HK-2 (cell line): Measurements from ENCODE around the gene AKAP13.
"Not testable (repeated sequence)": the region's sequence is repeated elsewhere in the genome, so short reads cannot be mapped to it uniquely, and the experiment has no call there.

Experiments used
- DNase-seq: peaks from one replicate; pipeline ENCODE4 v3.0.0-alpha.2; 2018; ENCODE audit not compliant: unreplicated experiment

Gene AKAP13

DNA sequence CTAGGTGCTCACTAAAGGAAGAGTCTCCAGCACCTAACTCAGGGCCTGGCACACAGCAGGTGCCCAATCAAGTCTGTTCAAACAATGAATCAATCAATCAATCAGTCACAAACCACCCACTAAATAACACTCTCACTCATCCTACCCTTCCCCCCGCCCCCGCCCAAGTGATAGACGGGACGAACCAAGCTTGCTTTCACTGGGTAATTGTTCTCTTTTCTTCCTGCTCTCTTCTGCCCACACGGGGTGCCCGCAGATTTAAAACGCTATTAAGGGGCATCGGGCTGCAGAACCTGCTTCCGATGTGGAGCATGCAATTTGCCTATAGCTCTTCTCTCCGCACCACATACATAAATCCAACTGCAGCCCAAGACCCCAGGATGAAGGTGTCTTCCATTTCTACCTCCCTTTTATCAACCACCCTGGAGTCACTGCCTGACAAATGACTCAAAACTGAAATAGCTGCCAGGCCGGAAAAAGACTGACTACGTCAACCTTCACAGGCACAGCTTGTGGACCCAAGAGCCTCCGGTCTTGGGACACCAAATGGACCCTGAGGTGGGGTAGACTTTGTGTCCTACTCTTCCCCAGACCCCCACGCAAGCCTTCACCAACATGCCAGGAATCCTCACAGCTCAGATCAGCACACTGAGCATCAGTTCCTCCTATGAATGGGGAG is 412.6 kb downstream of the AKAP13 start:
- DNase-seq, result no peak

DNA sequence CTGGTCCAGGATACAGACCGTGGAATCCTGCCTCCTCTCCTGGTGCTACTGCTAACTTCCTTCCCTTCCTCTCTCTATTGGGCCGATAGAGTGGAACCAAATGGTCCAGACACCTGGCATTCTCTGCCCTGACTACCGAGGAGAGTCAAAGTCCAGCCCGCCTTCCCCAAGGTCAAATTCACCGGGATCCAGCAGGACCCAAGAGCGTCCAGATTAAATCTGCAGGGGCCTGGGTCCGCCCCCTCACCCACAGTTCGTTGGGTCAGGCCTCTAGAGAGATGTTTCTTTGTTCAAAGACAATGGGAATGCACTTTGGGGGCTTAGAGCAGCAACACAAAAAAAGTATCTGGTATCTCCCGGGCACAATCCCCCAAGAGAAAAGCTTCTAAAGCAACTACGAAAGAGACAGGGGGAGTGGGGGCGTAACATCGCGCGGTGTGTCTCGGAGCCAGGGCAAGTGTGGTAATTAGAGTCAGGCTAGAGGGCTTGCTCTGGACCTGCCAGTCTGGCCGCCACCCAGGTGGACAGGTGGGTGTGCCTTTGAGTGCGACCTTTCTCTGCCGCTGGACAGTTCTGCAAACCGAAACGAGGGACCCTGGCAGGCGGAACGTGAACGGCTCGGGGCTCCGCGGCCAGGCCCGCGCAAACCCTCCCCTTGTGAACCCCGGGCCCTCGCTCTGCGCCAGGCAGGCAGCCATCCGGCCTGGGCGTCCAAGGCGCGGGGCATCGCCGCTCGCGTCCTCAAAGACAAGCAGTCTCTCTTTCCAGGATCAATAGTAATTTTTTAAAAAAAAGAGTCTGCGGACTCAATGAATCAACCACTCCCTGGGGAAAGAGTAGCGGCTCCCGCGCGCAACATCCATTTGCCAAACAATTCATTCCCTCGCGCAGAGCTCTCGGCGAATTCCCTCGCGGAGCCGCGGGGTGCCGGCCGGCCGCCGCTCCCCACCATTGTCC is 413.5 kb downstream of the AKAP13 start:
- peak; percentile 33 for DNase-seq

DNA sequence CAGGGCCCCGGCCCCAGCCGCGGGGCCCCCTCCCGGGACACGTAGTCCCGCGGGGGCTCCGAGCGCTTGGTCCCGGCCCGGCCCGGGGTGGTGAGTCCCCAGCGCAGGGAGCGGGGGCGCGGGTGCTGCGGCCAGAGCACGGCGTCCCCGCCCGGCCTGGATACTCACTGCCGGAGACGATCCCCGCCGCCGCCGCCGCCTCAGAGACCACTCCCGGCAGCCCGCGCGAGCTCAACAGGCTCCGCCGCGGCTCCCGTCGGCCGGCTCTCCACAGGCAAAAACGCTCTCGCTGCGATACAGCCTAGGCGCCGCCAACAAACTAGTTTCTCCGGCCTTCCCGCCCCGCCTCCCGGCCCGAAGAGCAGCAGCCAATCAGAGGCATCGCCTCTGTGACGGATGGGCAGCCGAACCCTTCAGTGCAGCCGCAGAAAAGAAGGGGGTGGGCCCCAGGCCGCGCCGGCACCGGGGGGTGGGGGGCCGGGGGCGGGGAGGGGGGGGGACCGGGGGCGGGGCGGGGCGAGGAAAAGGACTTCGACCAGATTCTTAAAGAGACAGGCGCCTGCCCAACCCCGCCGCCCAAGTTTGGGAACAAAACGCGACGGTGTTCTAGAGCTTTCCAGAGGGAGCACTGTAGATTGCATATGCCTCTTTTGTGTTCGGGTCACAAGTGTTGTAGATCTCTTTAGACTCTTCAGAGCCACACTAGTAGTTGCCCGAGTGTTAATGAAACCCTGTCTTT is 414.4 kb downstream of the AKAP13 start, which contains the start of gene KLHL25:
Gene KLHL25, minus strand, starts transcription at position 328 of the 739 bp plus-strand sequence. CDS start 25,115 bp downstream, outside the sequence.
- DNase-seq, result peak; percentile 86

DNA sequence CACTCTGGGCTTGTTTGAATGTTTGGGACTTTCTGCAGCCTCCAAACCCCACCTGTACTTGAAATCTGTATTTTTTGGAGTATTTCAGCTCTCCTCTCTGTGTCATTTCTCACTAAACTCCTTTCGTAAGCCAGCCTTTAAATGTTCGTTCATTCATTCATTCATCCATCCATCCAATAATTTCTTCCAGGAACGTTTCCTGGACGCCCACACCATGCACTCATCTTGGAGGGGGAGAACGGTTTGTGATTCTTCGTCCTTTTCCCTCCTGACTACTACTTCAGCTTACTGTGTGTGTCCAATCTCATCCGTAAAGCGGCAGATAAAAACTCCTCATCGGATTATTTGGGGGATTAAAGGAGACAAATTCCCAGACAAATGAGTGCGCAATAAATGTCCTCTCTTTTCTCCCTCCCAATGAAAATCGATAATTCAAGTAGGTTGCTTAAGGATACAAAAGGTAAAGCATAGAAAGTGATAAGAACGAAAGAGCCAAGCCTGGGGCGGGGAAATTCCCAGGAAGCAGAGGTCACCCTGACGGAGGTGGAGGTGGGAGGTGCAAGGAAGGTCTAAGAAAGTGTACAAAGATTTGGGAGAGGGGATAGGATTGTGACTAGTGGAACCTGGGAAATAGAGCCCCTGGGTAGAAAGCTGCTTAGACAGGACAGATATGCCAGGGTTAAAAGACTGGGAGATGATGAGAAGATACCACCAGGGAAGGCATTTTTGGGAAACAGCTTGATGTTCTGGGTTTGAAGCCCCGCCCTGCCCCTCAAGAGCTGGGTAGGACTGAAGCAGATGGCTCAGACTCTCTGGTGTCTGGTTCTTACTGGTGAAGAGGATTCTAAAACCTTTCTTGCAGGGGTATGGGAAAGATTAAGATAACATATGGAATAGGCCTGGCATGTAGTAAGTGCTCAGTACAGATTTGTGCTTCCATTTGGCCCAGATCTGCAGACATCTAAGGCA is 415.2 kb downstream of the AKAP13 start:
- no peak for DNase-seq

DNA sequence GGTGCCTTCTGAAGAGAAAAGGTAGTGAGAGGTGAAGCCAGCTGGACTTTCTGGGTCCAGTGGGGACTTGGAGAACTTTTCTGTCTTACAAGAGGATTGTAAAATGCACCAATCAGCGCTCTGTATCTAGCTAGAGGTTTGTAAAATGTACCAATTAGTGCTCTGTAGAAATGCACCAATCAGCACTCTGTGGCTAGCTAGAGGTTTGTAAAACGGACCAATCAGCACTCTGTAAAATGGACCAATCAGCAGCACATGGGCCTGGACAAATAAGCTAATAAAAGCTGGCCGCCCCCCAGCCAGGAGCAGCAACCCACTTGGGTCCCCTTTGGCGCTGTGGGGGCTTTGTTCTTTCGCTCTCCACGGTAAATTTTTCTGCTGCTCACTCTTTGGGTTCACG is 416.0 kb downstream of the AKAP13 start:
- not testable (repeated sequence) for DNase-seq
